ENCODE measurements around the gene CERT1.

DNA sequence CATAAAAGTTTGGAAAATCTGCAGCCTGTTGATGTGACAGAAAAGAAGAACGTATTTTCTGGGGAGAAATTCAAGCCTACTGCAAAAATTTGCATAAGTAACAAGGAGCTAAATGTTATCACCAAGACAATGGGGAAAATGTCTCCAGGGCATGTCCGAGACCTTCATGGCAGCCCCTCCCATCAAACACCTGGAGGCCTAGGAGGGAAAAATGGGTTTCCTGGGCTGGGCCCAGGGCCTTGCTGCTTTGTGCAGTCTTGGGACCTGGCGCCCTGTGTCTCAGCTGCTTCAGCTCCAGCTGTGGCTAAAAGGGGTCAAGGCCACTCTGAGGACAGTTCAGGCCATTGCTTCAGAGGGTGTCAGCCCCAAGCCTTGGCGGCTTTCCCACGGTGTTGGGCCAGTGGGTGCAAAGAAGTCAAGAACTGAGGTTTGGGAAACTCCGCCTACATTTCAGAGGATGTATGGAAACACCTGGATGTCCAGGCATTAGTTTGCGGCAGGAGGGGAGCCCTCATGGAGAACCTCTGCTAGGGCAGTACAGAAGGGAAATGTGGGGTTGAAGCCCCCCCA lies 13.1 kb downstream of the CERT1 start:
- TF ChIP-seq EZH2 (IDR thresholded peaks at IDR 0.05; ENCODE audit: low read depth) = no peak
- TF ChIP-seq, protein P1, sequence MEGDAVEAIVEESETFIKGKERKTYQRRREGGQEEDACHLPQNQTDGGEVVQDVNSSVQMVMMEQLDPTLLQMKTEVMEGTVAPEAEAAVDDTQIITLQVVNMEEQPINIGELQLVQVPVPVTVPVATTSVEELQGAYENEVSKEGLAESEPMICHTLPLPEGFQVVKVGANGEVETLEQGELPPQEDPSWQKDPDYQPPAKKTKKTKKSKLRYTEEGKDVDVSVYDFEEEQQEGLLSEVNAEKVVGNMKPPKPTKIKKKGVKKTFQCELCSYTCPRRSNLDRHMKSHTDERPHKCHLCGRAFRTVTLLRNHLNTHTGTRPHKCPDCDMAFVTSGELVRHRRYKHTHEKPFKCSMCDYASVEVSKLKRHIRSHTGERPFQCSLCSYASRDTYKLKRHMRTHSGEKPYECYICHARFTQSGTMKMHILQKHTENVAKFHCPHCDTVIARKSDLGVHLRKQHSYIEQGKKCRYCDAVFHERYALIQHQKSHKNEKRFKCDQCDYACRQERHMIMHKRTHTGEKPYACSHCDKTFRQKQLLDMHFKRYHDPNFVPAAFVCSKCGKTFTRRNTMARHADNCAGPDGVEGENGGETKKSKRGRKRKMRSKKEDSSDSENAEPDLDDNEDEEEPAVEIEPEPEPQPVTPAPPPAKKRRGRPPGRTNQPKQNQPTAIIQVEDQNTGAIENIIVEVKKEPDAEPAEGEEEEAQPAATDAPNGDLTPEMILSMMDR (conservative IDR thresholded peaks at IDR 0.05) = no peak

Data from PC-9 (cell line).